Measurements from ENCODE around the gene C2CD4B.

C2CD4B gene

DNA sequence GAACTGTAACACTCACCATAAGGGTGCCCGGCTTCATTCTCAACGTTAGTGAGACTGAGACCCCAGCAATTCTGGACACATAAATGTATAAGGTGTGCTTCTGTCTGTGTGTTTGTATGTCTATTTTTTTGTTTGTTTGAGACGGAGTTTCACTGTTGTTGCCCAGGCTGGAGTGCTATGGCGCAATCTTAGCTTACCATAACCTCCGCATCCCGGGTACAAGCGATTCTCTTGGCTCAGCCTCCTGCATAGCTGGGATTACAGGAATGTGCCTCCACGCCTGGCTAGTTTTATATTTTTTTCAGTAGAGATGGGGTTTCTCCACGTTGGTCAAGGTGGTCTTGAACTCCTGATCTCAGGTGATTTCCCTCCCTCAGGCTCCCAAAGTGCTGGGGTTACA, 43.3 kb upstream of the C2CD4B start (continued):
- no peak for TF ChIP-seq ZNF776 (tag by site-specific recombination; IDR thresholded peaks at IDR 0.05; ENCODE audit: borderline replicate concordance)
- no peak for TF ChIP-seq ZNF146 (tag by site-specific recombination; IDR thresholded peaks at IDR 0.05)
- TF ChIP-seq HOXC10 (CRISPR knock-in tag; IDR thresholded peaks at IDR 0.05), result no peak
- TF ChIP-seq ZNF335 (tag by site-specific recombination; conservative IDR thresholded peaks at IDR 0.05), result no peak
- TF ChIP-seq, protein P1, sequence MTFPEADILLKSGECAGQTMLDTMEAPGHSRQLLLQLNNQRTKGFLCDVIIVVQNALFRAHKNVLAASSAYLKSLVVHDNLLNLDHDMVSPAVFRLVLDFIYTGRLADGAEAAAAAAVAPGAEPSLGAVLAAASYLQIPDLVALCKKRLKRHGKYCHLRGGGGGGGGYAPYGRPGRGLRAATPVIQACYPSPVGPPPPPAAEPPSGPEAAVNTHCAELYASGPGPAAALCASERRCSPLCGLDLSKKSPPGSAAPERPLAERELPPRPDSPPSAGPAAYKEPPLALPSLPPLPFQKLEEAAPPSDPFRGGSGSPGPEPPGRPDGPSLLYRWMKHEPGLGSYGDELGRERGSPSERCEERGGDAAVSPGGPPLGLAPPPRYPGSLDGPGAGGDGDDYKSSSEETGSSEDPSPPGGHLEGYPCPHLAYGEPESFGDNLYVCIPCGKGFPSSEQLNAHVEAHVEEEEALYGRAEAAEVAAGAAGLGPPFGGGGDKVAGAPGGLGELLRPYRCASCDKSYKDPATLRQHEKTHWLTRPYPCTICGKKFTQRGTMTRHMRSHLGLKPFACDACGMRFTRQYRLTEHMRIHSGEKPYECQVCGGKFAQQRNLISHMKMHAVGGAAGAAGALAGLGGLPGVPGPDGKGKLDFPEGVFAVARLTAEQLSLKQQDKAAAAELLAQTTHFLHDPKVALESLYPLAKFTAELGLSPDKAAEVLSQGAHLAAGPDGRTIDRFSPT (tag by site-specific recombination; IDR thresholded peaks at IDR 0.05), result no peak

DNA sequence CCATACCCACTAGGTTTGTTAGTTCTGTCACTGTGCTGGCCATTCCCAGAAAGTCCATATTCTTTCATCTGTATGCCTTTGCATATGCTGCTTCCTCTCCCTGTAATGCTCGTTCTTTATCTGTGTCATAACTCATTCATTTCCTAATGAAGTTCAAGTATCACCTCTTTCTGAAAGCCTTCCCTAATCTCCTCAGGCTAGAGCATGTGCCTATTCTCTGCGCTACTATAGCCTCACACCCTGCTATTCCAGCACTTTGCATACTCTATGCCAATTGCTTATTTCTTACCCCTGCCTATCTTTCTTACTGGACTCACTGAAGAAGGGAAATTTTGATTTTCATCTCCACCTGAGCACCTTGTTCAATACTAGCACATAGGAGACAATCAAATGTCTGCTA, 25.6 kb upstream of the C2CD4B start:
- TF ChIP-seq, protein P2, sequence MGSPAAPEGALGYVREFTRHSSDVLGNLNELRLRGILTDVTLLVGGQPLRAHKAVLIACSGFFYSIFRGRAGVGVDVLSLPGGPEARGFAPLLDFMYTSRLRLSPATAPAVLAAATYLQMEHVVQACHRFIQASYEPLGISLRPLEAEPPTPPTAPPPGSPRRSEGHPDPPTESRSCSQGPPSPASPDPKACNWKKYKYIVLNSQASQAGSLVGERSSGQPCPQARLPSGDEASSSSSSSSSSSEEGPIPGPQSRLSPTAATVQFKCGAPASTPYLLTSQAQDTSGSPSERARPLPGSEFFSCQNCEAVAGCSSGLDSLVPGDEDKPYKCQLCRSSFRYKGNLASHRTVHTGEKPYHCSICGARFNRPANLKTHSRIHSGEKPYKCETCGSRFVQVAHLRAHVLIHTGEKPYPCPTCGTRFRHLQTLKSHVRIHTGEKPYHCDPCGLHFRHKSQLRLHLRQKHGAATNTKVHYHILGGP (tag by site-specific recombination; IDR thresholded peaks at IDR 0.05), result no peak
- TF ChIP-seq ZNF670 (tag by site-specific recombination; IDR thresholded peaks at IDR 0.05; ENCODE audit: low read depth) (no peak), ZNF404 (tag by site-specific recombination; IDR thresholded peaks at IDR 0.05) (no peak), ZNF623 (tag by site-specific recombination; IDR thresholded peaks at IDR 0.05) (no peak), REPIN1 (tag by site-specific recombination; IDR thresholded peaks at IDR 0.05; ENCODE audit: low read depth) (no peak), KLF16 (tag by site-specific recombination; IDR thresholded peaks at IDR 0.05) (no peak), ZNF10 (tag by site-specific recombination; IDR thresholded peaks at IDR 0.05) (no peak), IKZF3 (tag by site-specific recombination; IDR thresholded peaks at IDR 0.05) (no peak), SALL2 (tag by site-specific recombination; IDR thresholded peaks at IDR 0.05; ENCODE audit: borderline replicate concordance) (no peak), ZNF561 (tag by site-specific recombination; IDR thresholded peaks at IDR 0.05; ENCODE audit: borderline replicate concordance) (no peak), ZNF292 (tag by site-specific recombination; IDR thresholded peaks at IDR 0.05; ENCODE audit: borderline replicate concordance, low read depth) (no peak)
- TF ChIP-seq, protein P3, sequence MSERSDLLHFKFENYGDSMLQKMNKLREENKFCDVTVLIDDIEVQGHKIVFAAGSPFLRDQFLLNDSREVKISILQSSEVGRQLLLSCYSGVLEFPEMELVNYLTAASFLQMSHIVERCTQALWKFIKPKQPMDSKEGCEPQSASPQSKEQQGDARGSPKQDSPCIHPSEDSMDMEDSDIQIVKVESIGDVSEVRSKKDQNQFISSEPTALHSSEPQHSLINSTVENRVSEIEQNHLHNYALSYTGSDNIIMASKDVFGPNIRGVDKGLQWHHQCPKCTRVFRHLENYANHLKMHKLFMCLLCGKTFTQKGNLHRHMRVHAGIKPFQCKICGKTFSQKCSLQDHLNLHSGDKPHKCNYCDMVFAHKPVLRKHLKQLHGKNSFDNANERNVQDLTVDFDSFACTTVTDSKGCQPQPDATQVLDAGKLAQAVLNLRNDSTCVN (tag by site-specific recombination; optimal IDR thresholded peaks at IDR 0.05), result no peak
- TF ChIP-seq, protein P4, sequence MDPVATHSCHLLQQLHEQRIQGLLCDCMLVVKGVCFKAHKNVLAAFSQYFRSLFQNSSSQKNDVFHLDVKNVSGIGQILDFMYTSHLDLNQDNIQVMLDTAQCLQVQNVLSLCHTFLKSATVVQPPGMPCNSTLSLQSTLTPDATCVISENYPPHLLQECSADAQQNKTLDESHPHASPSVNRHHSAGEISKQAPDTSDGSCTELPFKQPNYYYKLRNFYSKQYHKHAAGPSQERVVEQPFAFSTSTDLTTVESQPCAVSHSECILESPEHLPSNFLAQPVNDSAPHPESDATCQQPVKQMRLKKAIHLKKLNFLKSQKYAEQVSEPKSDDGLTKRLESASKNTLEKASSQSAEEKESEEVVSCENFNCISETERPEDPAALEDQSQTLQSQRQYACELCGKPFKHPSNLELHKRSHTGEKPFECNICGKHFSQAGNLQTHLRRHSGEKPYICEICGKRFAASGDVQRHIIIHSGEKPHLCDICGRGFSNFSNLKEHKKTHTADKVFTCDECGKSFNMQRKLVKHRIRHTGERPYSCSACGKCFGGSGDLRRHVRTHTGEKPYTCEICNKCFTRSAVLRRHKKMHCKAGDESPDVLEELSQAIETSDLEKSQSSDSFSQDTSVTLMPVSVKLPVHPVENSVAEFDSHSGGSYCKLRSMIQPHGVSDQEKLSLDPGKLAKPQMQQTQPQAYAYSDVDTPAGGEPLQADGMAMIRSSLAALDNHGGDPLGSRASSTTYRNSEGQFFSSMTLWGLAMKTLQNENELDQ (tag by site-specific recombination; IDR thresholded peaks at IDR 0.05; ENCODE audit: low read depth), result no peak
- TF ChIP-seq, protein P5, sequence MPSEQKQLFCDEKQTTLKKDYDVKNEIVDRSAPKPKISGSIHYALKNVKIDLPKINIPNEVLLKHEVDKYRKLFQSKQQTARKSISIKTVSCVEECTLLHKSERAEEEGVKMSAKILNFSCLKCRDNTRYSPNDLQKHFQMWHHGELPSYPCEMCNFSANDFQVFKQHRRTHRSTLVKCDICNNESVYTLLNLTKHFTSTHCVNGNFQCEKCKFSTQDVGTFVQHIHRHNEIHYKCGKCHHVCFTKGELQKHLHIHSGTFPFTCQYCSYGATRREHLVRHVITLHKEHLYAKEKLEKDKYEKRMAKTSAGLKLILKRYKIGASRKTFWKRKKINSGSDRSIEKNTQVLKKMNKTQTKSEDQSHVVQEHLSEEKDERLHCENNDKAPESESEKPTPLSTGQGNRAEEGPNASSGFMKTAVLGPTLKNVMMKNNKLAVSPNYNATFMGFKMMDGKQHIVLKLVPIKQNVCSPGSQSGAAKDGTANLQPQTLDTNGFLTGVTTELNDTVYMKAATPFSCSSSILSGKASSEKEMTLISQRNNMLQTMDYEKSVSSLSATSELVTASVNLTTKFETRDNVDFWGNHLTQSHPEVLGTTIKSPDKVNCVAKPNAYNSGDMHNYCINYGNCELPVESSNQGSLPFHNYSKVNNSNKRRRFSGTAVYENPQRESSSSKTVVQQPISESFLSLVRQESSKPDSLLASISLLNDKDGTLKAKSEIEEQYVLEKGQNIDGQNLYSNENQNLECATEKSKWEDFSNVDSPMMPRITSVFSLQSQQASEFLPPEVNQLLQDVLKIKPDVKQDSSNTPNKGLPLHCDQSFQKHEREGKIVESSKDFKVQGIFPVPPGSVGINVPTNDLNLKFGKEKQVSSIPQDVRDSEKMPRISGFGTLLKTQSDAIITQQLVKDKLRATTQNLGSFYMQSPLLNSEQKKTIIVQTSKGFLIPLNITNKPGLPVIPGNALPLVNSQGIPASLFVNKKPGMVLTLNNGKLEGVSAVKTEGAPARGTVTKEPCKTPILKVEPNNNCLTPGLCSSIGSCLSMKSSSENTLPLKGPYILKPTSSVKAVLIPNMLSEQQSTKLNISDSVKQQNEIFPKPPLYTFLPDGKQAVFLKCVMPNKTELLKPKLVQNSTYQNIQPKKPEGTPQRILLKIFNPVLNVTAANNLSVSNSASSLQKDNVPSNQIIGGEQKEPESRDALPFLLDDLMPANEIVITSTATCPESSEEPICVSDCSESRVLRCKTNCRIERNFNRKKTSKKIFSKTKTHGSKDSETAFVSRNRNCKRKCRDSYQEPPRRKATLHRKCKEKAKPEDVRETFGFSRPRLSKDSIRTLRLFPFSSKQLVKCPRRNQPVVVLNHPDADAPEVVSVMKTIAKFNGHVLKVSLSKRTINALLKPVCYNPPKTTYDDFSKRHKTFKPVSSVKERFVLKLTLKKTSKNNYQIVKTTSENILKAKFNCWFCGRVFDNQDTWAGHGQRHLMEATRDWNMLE (tag by site-specific recombination; conservative IDR thresholded peaks at IDR 0.05; ENCODE audit: low read depth), result no peak
- TF ChIP-seq, protein P6, sequence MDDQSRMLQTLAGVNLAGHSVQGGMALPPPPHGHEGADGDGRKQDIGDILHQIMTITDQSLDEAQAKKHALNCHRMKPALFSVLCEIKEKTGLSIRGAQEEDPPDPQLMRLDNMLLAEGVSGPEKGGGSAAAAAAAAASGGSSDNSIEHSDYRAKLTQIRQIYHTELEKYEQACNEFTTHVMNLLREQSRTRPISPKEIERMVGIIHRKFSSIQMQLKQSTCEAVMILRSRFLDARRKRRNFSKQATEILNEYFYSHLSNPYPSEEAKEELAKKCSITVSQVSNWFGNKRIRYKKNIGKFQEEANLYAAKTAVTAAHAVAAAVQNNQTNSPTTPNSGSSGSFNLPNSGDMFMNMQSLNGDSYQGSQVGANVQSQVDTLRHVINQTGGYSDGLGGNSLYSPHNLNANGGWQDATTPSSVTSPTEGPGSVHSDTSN (CRISPR knock-in tag; IDR thresholded peaks at IDR 0.05), result no peak
- Histone ChIP-seq H3K9me3 (ENCODE audit: control insufficient read depth, insufficient read depth, low read depth, low read length) (no peaks in the 10 kb centered on the region), H3K27ac (ENCODE audit: extremely low read depth, low read depth, low read length) (no peak overlapping the region), H3K4me1 (ENCODE audit: control insufficient read depth, insufficient read depth, low read length) (no peaks in the 10 kb centered on the region), H3K4me3 (ENCODE audit: low read depth, low read length) (no peak overlapping the region), H3K36me3 (ENCODE audit: control insufficient read depth in 2 of 2, insufficient read depth in 1 of 2, low read length in 2 of 2) (no peaks in the 10 kb centered on the region)
- ChIA-PET CTCF (no interaction called here), POLR2A (no interaction called here)

All from HEK293 (cell line).